HepG2 (cell line): Measurements from ENCODE around the gene CLDN14.

Experiments
- EZH2 ChIP-seq: conservative IDR thresholded peaks from 2 replicates; pipeline ENCODE4 v1.6.1; 2012; ENCODE audit warnings: mild to moderate bottlenecking, low read depth, low read length, moderate library complexity
- JUN ChIP-seq: sonication (generic); formaldehyde crosslinking; IDR thresholded peaks from 2 replicates; pipeline ENCODE4 v1.4.0; 2020; ENCODE audit warnings: mild to moderate bottlenecking, missing genetic modification reagents
- KDM3A ChIP-seq: IDR thresholded peaks from 2 replicates; pipeline ENCODE4 v1.6.1; 2018; ENCODE audit warnings: low read depth, missing compliant biosample characterization
- TCF12 ChIP-seq, 2 experiments: fragments of 450-650 bp in 1 of 2; sonication (generic) in 1 of 2; formaldehyde crosslinking in 1 of 2; IDR thresholded peaks; 2 replicates each; pipeline versions ENCODE4 v1.6.1 to v1.8.0; 2017 to 2022; ENCODE audit warnings: antibody characterized with exemption in 1 of 2, mild to moderate bottlenecking in 1 of 2, missing genetic modification reagents in 1 of 2, moderate library complexity in 1 of 2
- ZNF670 ChIP-seq: sonication (generic); formaldehyde crosslinking; IDR thresholded peaks from 2 replicates; pipeline ENCODE4 v1.8.0; 2022; ENCODE audit warnings: mild to moderate bottlenecking, missing genetic modification reagents, borderline replicate concordance
- TF ChIP-seq, protein P1 (sequence below): sonication (generic); formaldehyde crosslinking; IDR thresholded peaks from 2 replicates; pipeline ENCODE4 v1.4.0; 2020; ENCODE audit warnings: missing genetic modification reagents
- TF ChIP-seq, protein P2 (sequence below): sonication (generic); formaldehyde crosslinking; conservative IDR thresholded peaks from 2 replicates; pipeline ENCODE4 v1.4.0; 2020; ENCODE audit warnings: missing genetic modification reagents

DNA sequence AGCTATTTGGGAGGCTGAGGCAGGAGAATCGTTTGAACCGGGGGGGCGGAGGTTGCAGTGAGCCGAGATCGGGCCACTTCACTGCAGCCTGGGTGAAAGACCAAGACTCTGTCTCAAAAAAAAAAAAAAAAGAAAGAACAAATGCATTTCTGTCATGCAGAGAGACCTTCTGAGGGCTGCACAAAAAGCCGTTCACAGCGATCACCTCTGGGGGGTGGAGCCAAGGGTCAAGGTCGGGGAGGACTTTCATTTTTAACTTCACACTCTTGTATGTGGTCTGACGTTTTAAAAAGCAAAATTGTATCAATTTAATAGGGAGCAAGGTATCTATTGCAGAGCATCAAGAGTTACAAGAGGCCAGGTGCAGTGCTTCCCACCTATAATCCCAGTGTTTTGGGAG is 26.6 kb upstream of the CLDN14 start:
- TF ChIP-seq TCF12 (IDR thresholded peaks at IDR 0.05) (no peak), TCF12 (CRISPR knock-in tag; IDR thresholded peaks at IDR 0.05) (no peak), ZNF670 (CRISPR knock-in tag) (no peak), JUN (CRISPR knock-in tag) (no peak), EZH2 (no peak), KDM3A (CRISPR knock-in tag) (no peak)
- TF ChIP-seq, protein P1, sequence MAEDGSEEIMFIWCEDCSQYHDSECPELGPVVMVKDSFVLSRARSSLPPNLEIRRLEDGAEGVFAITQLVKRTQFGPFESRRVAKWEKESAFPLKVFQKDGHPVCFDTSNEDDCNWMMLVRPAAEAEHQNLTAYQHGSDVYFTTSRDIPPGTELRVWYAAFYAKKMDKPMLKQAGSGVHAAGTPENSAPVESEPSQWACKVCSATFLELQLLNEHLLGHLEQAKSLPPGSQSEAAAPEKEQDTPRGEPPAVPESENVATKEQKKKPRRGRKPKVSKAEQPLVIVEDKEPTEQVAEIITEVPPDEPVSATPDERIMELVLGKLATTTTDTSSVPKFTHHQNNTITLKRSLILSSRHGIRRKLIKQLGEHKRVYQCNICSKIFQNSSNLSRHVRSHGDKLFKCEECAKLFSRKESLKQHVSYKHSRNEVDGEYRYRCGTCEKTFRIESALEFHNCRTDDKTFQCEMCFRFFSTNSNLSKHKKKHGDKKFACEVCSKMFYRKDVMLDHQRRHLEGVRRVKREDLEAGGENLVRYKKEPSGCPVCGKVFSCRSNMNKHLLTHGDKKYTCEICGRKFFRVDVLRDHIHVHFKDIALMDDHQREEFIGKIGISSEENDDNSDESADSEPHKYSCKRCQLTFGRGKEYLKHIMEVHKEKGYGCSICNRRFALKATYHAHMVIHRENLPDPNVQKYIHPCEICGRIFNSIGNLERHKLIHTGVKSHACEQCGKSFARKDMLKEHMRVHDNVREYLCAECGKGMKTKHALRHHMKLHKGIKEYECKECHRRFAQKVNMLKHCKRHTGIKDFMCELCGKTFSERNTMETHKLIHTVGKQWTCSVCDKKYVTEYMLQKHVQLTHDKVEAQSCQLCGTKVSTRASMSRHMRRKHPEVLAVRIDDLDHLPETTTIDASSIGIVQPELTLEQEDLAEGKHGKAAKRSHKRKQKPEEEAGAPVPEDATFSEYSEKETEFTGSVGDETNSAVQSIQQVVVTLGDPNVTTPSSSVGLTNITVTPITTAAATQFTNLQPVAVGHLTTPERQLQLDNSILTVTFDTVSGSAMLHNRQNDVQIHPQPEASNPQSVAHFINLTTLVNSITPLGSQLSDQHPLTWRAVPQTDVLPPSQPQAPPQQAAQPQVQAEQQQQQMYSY (CRISPR knock-in tag), result no peak
- TF ChIP-seq, protein P2, sequence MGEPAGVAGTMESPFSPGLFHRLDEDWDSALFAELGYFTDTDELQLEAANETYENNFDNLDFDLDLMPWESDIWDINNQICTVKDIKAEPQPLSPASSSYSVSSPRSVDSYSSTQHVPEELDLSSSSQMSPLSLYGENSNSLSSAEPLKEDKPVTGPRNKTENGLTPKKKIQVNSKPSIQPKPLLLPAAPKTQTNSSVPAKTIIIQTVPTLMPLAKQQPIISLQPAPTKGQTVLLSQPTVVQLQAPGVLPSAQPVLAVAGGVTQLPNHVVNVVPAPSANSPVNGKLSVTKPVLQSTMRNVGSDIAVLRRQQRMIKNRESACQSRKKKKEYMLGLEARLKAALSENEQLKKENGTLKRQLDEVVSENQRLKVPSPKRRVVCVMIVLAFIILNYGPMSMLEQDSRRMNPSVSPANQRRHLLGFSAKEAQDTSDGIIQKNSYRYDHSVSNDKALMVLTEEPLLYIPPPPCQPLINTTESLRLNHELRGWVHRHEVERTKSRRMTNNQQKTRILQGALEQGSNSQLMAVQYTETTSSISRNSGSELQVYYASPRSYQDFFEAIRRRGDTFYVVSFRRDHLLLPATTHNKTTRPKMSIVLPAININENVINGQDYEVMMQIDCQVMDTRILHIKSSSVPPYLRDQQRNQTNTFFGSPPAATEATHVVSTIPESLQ, result no peak
